Epithelial cell of esophagus (primary cell): ENCODE measurements around the gene GFRA1.
A peak's percentile ranks its signal among the peaks of the same experiment; 100 is the strongest.

Experiments used
- DNase-seq: peaks from one replicate; pipeline ENCODE4 v3.0.0; 2010; ENCODE audit warnings: low read depth
- H3K4me3 ChIP-seq: 2 replicates; pipeline ENCODE4 v1.5.1; 2011; ENCODE audit warnings: mild to moderate bottlenecking, low read length, control low read depth
- CTCF ChIP-seq: IDR thresholded peaks from 2 replicates; pipeline ENCODE4 v1.5.1; 2011; ENCODE audit warnings: low read depth, mild to moderate bottlenecking, low read length, control low read depth, inconsistent platforms; ENCODE audit not compliant: insufficient read depth; ENCODE audit errors: missing control alignments

GFRA1 gene

GRCh38 chr10:116287906-116288501 is 15.0 kb upstream of the GFRA1 start:
- H3K4me3 ChIP-seq = no peak overlapping the region
- peak; percentile 70 for TF ChIP-seq CTCF
- DNase-seq = peak; percentile 61

GRCh38 chr10:116286626-116287200 is 13.7 kb upstream of the GFRA1 start:
- DNase-seq = no peak
- TF ChIP-seq CTCF = no peak
- H3K4me3 ChIP-seq = no peak overlapping the region

- H3K4me3 ChIP-seq = no peak overlapping the region
- no peak for TF ChIP-seq CTCF
- no peak for DNase-seq
Measured at GRCh38 chr10:116281775-116282174, 8.8 kb upstream of the GFRA1 start.

GRCh38 chr10:116278846-116279245 is 5.8 kb upstream of the GFRA1 start:
- TF ChIP-seq CTCF = no peak
- DNase-seq = no peak
- no peak overlapping the region for H3K4me3 ChIP-seq

GRCh38 chr10:116276981-116277380 is 4.0 kb upstream of the GFRA1 start:
- TF ChIP-seq CTCF = no peak
- DNase-seq = no peak

GRCh38 chr10:116274064-116274904 is 1.3 kb upstream of the GFRA1 start:
- no peak for DNase-seq
- TF ChIP-seq CTCF = no peak
- no peak overlapping the region for H3K4me3 ChIP-seq

More at GRCh38 chr10:116276981-116277380, 4.0 kb upstream of the GFRA1 start:
- H3K4me3 ChIP-seq = no peak overlapping the region
